OCI-LY7 (cell line): ENCODE data around the gene TTC9. TPM values are rescaled to one million over a fixed set of nuclear protein-coding genes. Genes with fewer than 3 reads are reported as not detected.

Experiments used
- BruUV-seq: library from RNA; stranded (reverse); fragments of 400-500 nt; replicated peaks from 2 replicates; lab custom pipeline; 2021; lab: Mats Ljungman, UMichigan
- CTCF ChIA-PET: fragments of 300-600 bp; sonication (Branson Sonifier 250); formaldehyde crosslinking; loops from one replicate; lab custom pipeline; 2022; ENCODE audit warnings: antibody characterized with exemption; ENCODE audit not compliant: unreplicated experiment; lab: Charles Lee
- POLR2A ChIA-PET: fragments of 300-600 bp; sonication (Branson Sonifier 250); formaldehyde crosslinking; loops from one replicate; lab custom pipeline; 2022; ENCODE audit warnings: antibody characterized with exemption; lab: Charles Lee
- DNase-seq: peaks from one replicate; pipeline ENCODE4 v3.0.0-alpha.2; 2015; ENCODE audit warnings: low spot score
- H2AFZ ChIP-seq: fragments of 200-600 bp; sonication (generic), shearing (Covaris generic); 2 replicates; pipeline ENCODE4 v1.6.1; 2014; ENCODE audit warnings: mild to moderate bottlenecking, antibody characterized with exemption, low read length, moderate library complexity
- H3K27ac ChIP-seq: fragments of 200-600 bp; sonication (generic); 2 replicates; pipeline ENCODE4 v1.5.1; 2014; ENCODE audit warnings: mixed run types, low read depth, mild to moderate bottlenecking, moderate library complexity, low read length, inconsistent platforms; ENCODE audit not compliant: poor library complexity, severe bottlenecking
- H3K36me3 ChIP-seq: fragments of 200-600 bp; sonication (generic); 2 replicates; pipeline ENCODE4 v1.6.1; 2014; ENCODE audit warnings: mild to moderate bottlenecking, antibody characterized with exemption, low read length, moderate library complexity, mixed read lengths; ENCODE audit not compliant: insufficient read depth
- H3K4me1 ChIP-seq: fragments of 200-600 bp; sonication (generic); 2 replicates; pipeline ENCODE4 v1.5.1; 2014; ENCODE audit warnings: mild to moderate bottlenecking, low read length; ENCODE audit not compliant: insufficient read depth, poor library complexity, severe bottlenecking
- H3K4me2 ChIP-seq: fragments of 200-600 bp; sonication (generic); 2 replicates; pipeline ENCODE4 v1.6.1; 2014; ENCODE audit warnings: mild to moderate bottlenecking, low read length
- H3K4me3 ChIP-seq: fragments of 200-600 bp; sonication (generic); 2 replicates; pipeline ENCODE4 v1.5.1; 2014; ENCODE audit warnings: mild to moderate bottlenecking, low read depth, low read length; ENCODE audit not compliant: poor library complexity, severe bottlenecking
- H3K79me2 ChIP-seq: fragments of 200-600 bp; sonication (generic); 2 replicates; pipeline ENCODE4 v1.6.1; 2016; ENCODE audit warnings: low read depth, mild to moderate bottlenecking, low read length, moderate library complexity, mixed read lengths; ENCODE audit not compliant: insufficient read depth
- H3K9me2 ChIP-seq: fragments of 200-600 bp; sonication (generic); 2 replicates; pipeline ENCODE4 v1.6.1; 2016; ENCODE audit warnings: mild to moderate bottlenecking, low read length, mixed read lengths; ENCODE audit not compliant: insufficient read depth
- H3K9me3 ChIP-seq: fragments of 200-600 bp; sonication (generic); 2 replicates; pipeline ENCODE4 v1.6.1; 2014; ENCODE audit warnings: mild to moderate bottlenecking, mixed run types, low read length, mixed read lengths
- H4K20me1 ChIP-seq: fragments of 200-600 bp; sonication (generic); 2 replicates; pipeline ENCODE4 v1.6.1; 2014; ENCODE audit warnings: mild to moderate bottlenecking, antibody characterized with exemption, low read length, moderate library complexity, mixed read lengths; ENCODE audit not compliant: insufficient read depth
- EZH2phosphoT487 ChIP-seq: fragments of 200-600 bp; sonication (generic); IDR thresholded peaks from 2 replicates; pipeline ENCODE4 v1.6.1; 2018; ENCODE audit warnings: low read depth, borderline replicate concordance, mild to moderate bottlenecking, mixed run types, antibody characterized with exemption, low read length, moderate library complexity, mixed read lengths
- intact Hi-C: fragments of 100-400 bp; cut with micrococcal nuclease; formaldehyde crosslinking; loops from one replicate; pipeline ENCODE4 v1.10.0; 2022; ENCODE audit not compliant: unreplicated experiment
- total RNA-seq, 2 experiments: library from RNA; depleted of rRNA in 1 of 2; stranded (reverse); fragments of >200 nt in 1 of 2; shearing (Covaris generic) in 1 of 2; gene quantifications; 2 replicates each; pipeline ENCODE4 v1.2.3, GENCODE V29; 2014 to 2022
- TF ChIP-seq, protein P1 (sequence below): fragments of 200-600 bp; sonication (generic); conservative IDR thresholded peaks from 2 replicates; pipeline ENCODE4 v1.5.1; 2014; ENCODE audit warnings: mild to moderate bottlenecking, antibody characterized with exemption, low read length, moderate library complexity, mixed read lengths

TTC9 gene
- total RNA-seq, 2 experiments from 2014 or later, result 11.0 to 13.0 TPM

GRCh38 chr14:70664698-70665447 is 23.2 kb downstream of the TTC9 start:
- H3K79me2 ChIP-seq, result peaks cover 80% of the 10 kb centered on the region
- H3K9me2 ChIP-seq, result no peaks in the 10 kb centered on the region
- H3K4me3 ChIP-seq, result peak overlapping the region; percentile 47
- H3K4me1 ChIP-seq, result peaks cover 100% of the 10 kb centered on the region
- no peaks in the 10 kb centered on the region for H3K9me3 ChIP-seq
- peak; percentile 50 for DNase-seq
- ChIA-PET POLR2A (interaction anchor here (0.6 to 7.9 kb wide), 5 partner anchors 8 to 22 kb away, joined by 3 to 100 read pairs (median 4); no protein-coding TSS in a partner anchor), CTCF (interaction anchor here (0.6 kb wide), 1 partner anchor 29 kb away, joined by 10 read pairs; no protein-coding TSS in a partner anchor)
- intact Hi-C loops, result loop anchor here (1.0 to 5.0 kb wide), 3 partner anchors 22 to 1053 kb away; partner anchors contain the start of gene SUSD6
- TF ChIP-seq, protein P1, sequence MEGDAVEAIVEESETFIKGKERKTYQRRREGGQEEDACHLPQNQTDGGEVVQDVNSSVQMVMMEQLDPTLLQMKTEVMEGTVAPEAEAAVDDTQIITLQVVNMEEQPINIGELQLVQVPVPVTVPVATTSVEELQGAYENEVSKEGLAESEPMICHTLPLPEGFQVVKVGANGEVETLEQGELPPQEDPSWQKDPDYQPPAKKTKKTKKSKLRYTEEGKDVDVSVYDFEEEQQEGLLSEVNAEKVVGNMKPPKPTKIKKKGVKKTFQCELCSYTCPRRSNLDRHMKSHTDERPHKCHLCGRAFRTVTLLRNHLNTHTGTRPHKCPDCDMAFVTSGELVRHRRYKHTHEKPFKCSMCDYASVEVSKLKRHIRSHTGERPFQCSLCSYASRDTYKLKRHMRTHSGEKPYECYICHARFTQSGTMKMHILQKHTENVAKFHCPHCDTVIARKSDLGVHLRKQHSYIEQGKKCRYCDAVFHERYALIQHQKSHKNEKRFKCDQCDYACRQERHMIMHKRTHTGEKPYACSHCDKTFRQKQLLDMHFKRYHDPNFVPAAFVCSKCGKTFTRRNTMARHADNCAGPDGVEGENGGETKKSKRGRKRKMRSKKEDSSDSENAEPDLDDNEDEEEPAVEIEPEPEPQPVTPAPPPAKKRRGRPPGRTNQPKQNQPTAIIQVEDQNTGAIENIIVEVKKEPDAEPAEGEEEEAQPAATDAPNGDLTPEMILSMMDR, result no peak
- TF ChIP-seq EZH2phosphoT487, result no peak
- peak overlapping the region; percentile 72 for H3K4me2 ChIP-seq
- H3K27ac ChIP-seq, result peak overlapping the region; percentile 93
- peaks cover 40% of the 10 kb centered on the region for H3K36me3 ChIP-seq
- H2AFZ ChIP-seq, result peak overlapping the region; percentile 51; the same call in 1 of the 2 replicates
- BruUV-seq, result no TSS peak
- no peaks in the 10 kb centered on the region for H4K20me1 ChIP-seq

- intact Hi-C loops, result loop anchor here (1.0 to 5.0 kb wide), 4 partner anchors 22 to 1053 kb away; partner anchors contain the start of genes MED6 and SUSD6
- H3K9me2 ChIP-seq, result no peaks in the 10 kb centered on the region
- peaks cover 71% of the 10 kb centered on the region for H3K79me2 ChIP-seq
- peaks cover 97% of the 10 kb centered on the region for H3K4me1 ChIP-seq
- TF ChIP-seq, protein P1, result no peak
- no peak for TF ChIP-seq EZH2phosphoT487
- H3K27ac ChIP-seq, result peak overlapping the region; percentile 93
- ChIA-PET CTCF (interaction anchor here (1.6 kb wide), 1 partner anchor 8 kb away, joined by 6 read pairs; no protein-coding TSS in a partner anchor), POLR2A (interaction anchor here (0.6 to 7.9 kb wide), 12 partner anchors 8 to 144 kb away, joined by 3 to 100 read pairs (median 3); partner anchors contain the start of gene MAP3K9)
- H3K4me2 ChIP-seq, result peak overlapping the region; percentile 72
- BruUV-seq, result no TSS peak
- DNase-seq, result peak; percentile 82
- peaks cover 48% of the 10 kb centered on the region for H3K36me3 ChIP-seq
- no peaks in the 10 kb centered on the region for H4K20me1 ChIP-seq
- peak overlapping the region; percentile 47 for H3K4me3 ChIP-seq
- peak overlapping the region; percentile 51; the same call in 1 of the 2 replicates for H2AFZ ChIP-seq
- H3K9me3 ChIP-seq, result no peaks in the 10 kb centered on the region
Measured at GRCh38 chr14:70665448-70666360, 24.0 kb downstream of the TTC9 start.
